ENCODE data around the gene DOCK2.

- no peak for TF ChIP-seq POLR2A (IDR thresholded peaks at IDR 0.05)
- TF ChIP-seq, protein P1, sequence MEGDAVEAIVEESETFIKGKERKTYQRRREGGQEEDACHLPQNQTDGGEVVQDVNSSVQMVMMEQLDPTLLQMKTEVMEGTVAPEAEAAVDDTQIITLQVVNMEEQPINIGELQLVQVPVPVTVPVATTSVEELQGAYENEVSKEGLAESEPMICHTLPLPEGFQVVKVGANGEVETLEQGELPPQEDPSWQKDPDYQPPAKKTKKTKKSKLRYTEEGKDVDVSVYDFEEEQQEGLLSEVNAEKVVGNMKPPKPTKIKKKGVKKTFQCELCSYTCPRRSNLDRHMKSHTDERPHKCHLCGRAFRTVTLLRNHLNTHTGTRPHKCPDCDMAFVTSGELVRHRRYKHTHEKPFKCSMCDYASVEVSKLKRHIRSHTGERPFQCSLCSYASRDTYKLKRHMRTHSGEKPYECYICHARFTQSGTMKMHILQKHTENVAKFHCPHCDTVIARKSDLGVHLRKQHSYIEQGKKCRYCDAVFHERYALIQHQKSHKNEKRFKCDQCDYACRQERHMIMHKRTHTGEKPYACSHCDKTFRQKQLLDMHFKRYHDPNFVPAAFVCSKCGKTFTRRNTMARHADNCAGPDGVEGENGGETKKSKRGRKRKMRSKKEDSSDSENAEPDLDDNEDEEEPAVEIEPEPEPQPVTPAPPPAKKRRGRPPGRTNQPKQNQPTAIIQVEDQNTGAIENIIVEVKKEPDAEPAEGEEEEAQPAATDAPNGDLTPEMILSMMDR (IDR thresholded peaks at IDR 0.05) = peak in 1 of 4 experiments; percentile 18
These were observed 64.9 kb downstream of the DOCK2 start for GRCh38 chr5:169701910-169702451.

Data from uterus (tissue), 2 donors.